ENCODE measurements around the gene B3GNT3. TPM values are rescaled to one million over a fixed set of nuclear protein-coding genes. Genes with fewer than 3 reads are reported as not detected.
"Not testable (repeated sequence)": the region's sequence is repeated elsewhere in the genome, so short reads cannot be mapped to it uniquely, and the experiment has no call there.

Gene B3GNT3
- total RNA-seq, 1 donor from 2014 or later, result 0.32 TPM

DNA sequence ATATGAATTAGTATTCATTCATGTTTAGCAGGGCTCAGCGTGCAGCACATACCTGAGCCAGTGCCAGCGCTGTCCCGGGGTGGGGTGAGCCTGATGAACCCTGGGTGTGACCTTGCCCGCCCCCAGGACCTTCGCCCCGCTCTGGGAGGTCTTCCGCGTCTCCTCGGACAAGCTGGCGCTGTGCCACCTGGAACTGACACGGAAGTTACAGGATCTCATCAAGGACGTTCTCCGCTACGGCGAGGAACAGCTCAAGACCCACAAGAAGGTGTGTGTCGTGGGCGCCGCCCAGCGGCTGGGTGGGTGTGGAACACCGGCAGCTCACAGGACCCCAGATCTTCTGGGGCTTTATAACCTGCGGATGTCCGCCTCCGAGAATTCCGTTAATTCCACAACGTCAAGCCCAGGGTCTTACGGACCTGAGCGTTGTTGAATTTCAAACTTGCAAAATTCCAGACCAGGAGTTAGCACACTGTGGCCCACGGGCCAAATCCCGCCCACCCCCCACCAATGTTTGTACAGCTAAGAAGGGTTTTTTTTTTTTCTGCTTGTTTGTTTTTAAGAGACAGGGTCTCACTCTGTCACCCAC lies 28.3 kb upstream of the B3GNT3 start:
- peak; percentile 94 for DNase-seq (ENCODE audit: low spot score)

DNA sequence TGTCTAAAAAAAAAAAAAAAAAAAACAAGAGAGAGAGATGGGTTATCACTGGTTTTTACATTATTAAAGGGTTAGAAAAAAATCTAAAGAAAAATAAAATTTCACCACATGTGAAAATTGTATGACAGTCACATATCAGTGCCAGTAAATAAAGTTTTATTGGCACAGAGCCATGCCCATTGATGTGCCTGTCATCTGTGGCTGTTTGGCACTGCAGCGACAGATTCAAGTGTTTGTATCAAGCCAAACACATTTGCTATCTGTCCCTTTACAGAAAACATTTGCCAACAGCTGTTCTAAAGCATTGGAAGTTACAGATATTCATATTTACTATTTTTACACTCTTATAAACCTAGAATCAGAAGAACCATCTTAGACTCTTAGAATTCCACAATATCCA lies 27.4 kb upstream of the B3GNT3 start:
- DNase-seq (ENCODE audit: low spot score), result no peak

DNA sequence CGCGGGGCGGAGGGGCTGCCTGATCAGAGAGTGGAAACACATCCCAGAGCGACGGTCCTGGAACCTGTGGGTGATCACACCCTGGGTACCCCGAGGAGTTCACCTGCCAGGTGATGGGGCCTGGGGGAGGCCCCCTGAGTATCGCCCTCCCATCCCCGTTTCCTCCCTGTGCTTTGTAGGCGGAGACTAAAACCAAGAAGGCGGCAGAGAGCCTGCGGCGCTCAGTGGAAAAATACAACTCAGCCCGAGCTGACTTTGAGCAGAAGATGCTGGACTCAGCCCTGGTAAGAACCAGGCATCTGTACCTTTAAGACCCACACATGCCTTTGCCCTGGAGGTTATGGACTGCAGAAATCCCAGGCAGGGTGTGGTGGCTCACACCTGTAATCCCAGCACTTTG lies 24.3 kb upstream of the B3GNT3 start:
- DNase-seq (ENCODE audit: low spot score), result no peak

DNA sequence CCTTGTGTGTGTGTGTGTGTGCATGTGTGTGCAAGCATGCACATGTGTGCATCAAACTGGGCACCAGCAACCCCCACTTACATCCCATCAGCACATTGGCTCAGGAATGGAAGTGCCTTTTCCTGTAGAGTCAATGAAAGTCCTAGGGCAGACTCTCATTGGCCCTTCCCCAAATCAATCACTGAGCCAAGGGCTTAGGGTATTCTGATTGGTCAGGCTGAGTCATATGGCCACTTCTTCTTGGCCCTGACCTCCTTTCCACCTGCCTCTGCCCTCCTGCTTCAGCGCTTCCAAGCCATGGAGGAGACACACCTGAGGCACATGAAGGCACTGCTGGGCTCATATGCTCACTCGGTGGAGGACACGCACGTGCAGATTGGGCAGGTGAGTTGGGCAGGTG lies 22.8 kb upstream of the B3GNT3 start:
- DNase-seq (ENCODE audit: low spot score), result no peak

DNA sequence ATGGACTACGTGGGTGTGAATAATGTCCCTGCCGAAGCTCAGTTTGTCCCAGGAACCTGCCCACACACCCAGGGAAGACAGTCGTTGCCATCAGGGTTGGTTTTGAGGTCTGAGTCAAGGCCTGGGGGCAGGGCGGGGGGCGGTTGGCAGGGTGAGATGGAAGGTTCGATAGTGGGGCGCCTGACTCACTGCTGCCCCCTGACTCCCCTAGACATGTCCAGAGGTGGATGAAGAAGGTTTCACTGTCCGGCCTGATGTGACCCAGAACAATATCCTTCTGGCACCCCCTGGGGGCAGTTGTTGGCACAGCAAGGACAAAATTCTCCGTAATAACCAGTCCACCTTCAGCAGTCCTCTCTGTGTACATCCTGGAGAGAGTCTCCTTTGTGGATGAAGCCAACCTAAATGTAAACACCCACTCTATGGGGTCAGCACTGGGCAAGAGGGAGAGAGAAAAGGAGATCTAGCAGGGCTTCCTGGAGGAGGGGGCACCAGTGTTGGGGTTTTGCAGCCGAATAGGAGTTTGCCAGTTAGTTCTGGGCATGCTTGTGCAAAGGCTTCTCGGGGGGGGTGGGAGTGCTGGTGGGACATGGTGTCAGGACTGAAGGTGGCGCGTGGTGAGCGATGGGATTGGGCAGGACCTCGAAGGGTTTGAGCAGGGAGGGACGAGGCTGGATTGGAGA lies 19.6 kb upstream of the B3GNT3 start:
- DNase-seq (ENCODE audit: low spot score), result no peak

DNA sequence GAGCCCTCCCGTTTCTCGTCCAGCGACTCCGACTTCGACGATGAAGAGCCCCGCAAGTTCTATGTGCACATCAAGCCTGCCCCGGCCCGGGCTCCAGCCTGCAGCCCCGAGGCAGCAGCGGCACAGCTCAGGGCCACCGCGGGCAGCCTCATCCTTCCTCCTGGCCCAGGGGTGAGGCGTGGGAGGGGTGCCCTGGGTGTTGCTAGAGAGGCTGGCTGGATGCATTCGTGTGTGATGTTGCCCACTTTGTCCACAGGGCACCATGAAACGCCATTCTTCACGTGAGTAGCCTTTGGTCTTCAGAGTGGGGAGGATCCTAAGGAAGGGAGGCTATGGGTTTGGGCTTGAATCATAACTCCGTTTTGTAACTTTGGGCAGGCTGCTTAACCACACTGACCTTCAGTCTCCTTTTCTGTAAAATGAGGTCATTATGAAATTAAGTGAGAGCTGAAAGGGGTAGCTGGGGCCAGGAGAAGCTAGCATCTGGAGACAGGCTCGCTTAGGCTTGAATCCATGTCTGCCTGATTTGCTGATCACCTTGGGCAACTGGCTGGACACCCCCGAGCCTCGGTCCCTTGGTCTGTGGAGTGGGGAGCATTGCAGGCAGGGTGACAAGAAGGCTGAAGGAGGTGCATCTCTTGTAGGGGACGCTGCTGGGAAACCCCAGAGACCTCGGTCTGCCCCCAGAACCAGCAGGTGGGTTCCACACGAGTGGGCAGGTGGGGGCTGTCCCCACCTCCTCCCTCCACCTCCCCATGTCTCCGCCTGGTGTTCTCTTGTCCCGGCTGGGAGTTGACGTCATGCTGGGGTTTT lies 18.7 kb upstream of the B3GNT3 start:
- DNase-seq (ENCODE audit: low spot score), result no peak

DNA sequence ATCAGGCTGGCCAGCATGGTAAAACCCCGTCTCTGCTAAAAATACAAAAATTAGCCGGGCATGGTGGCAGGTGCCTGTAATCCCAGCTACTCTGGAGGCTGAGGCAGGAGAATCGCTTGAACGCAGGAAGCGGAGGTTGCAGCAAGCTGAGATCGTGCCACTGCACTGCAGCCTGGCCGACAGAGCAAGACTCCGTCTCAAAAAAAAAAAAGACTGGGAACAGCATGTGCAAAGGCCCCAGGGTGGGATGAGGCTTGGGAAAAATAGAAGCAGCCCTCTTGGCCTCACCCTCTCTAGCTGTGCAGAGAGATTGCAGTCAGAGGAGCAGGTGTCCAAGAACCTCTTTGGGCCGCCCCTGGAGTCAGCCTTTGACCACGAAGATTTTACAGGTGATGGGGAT lies 17.1 kb upstream of the B3GNT3 start:
- DNase-seq (ENCODE audit: low spot score), result not testable (repeated sequence)

DNA sequence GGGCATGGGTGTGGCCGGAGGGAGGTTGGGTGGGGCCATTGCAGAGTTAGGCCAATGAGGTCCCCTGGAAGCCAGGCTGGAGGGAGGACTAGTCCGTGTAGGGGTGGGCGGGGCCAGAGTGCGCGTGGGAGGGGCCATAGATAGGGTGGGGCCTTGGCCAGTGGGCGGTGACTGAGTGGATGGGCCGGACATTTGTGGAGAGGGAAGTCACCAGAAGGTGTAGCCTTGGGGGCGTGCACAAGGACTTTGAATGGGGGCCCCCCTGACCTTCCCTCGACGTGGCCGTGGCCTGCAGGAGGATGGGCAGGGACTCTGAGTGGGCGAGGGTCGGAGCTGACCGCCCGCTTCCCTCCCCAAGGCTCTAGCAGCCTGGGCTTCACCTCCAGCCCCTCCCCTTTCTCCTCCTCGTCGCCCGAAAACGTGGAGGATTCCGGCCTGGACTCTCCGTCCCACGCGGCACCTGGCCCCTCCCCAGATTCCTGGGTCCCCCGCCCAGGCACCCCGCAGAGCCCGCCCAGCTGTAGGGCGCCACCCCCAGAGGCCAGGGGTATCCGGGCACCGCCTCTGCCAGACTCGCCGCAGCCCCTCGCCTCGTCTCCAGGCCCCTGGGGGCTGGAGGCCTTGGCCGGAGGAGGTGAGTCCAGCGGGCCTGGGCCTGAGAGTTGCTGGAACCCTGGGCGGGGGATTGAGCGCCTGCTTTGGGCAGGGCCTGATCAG lies 16.5 kb upstream of the B3GNT3 start:
- no peak for DNase-seq (ENCODE audit: low spot score)

DNA sequence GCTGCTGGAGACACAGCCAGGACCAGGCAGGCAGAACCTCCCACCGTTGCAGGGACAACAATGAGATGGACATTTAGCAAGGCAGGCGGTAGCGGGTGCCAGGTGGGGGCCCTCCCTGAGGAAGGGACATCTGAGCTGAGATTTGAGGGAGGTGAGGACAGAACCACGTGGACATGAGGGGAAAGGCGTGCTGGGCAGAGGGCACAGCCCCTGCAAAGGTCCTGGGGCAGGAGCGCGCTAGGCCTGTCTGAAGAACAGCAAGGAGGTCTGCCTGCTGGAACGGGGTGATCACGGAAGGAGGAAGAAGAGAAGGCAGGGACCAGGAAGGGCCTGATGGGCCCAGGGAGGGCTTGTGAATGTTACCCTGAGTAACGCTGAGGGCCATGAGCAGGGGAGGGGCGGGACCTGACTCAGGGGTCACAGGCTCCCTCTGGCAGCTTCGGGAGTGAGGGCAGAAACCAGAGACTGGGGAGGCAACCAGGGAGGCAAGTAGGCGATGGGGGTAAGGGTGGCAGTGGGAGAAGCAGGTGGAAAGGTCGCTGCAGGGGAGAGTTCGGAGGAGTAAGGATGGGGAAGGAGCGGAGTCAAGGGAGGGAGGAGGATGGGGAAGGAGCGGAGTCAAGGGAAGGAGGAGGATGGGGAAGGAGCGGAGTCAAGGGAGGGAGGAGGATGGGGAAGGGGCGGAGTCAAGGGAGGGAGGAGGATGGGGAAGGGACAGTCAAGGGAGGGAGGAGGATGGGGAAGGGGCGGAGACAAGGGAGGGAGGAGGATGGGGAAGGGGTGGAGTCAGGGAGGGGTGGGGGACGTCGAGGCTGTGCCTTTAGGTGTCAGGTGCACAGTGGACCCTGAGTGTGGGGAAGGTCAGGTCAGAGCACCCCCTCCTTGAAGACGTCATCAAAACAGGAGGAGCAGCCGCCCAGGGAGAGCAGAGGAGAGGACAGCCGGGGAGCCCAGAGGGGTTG lies 15.7 kb upstream of the B3GNT3 start:
- no peak for DNase-seq (ENCODE audit: low spot score)

DNA sequence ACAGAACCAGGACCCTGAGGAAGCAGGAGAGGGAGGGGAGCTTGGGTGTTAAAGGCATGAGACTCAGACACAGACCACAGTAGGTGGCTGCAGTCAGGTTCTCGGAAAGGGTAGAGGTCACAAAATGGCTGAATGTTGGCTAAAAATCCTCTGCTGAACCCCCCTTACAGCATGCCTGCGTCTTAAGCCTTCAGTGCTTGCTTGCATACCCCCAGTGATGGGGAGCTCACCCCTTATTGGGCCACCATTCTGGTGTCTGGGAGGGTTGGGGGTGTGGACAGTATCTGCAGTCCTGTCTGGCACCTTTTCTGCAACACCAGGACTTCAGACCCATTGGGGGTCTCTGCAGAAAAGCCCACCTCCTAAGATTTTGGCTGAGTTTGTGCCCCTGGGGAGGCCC lies 14.2 kb upstream of the B3GNT3 start:
- no peak for DNase-seq (ENCODE audit: low spot score)

DNA sequence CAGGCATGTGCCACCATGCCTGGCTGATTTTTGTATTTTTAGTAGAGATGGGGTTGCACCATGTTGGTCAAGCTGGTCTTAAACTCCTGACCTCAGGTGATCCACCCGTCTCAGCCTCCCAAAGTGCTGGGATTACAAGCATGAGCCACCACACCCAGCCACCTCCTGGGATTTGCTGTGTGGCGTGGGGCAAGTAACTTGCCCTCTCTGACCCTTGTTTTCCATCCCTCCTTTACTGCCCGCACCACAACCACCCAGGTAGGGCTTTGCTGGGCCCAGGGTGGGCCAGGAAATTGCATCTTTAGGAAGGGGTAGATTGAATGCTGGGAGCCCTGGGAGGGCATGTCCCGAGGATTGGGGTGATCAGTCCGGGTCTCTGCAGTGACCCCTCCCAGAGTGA lies 11.2 kb upstream of the B3GNT3 start:
- DNase-seq (ENCODE audit: low spot score), result not testable (repeated sequence)

DNA sequence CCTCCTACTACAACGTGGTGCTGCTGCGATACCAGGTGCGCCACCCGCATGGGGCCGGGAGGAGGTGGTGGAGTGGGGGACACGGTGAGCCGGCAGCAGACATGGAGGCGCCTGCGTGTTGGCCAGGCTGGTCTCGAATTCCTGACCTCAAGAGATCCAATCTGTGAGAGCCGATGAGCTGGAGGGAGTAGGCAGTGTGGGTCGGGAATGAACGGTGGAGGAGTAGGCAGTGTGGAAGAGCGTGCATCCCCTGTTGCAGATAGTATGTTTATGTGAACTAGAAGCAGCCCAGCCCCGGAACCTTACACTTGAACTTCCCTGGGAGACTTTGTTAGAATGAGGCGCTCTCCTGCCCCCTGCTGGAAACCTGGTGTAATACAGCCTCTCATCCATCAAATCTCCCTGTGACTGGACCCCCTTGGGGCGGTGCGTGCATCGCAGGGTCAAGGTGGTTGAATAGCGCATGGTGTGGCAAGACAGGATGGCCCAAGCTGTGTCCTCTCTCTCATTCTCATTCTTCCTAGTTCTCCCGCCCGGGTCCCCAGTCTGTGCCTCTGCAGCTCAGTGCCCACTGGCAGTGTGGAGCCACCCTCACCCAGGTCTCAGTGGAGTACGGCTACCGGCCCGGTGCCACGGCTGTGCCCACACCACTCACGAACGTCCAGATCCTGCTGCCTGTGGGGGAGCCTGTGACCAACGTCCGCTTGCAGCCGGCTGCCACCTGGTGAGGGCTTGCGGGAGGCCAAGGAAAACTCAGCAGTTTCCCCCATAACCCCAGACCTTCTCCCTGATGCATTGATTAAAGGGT lies 10.5 kb upstream of the B3GNT3 start:
- no peak for DNase-seq (ENCODE audit: low spot score)

DNA sequence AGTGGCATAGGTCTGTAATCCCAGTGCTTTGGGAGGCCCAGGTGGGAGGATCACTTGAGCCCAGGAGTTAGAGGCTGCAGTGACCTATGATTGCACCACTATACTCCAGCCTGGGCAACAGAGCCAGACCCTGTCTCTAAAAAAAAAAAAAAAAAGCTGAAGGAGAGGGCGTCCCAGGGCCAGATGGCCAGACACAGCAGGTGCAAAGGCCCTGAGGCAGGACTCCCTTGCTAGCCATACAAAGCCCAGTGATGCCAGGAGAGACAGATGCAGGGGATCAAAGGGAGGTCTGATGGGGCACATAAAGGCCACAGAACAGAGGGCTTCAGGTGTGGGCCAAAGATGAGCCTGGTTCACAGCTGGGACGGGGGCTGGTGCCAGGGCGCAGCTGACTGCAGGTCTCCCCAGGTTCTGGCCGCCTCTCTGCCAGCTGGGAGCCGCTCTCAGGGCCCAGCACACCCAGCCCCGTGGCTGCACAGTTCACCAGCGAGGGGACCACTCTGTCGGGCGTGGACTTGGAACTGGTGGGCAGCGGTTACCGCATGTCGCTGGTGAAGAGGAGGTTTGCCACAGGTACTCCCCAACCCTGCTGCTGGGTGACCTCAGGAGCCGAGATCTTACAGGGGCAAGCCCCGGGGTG lies 7.5 kb upstream of the B3GNT3 start:
- DNase-seq (ENCODE audit: low spot score), result no peak

DNA sequence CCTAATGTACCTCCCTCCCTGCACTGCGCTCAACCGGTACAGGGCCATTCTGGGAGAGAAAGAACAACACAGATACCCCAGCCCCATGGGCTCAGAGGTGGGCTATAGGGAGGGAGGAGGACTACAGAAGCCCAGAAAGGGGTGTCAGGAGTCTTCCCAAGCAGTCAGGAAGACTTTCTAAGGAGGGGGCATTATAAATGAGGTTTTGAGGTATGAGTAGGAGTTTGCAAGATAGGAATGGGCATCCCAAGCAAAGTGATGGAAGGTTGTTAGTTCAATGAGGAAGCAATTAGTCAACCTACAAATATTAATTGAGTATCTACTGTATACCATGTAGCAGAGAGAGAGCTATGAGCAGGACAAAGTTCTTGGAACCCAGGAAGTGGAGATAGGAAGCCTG lies 6.3 kb upstream of the B3GNT3 start:
- DNase-seq (ENCODE audit: low spot score), result no peak

DNA sequence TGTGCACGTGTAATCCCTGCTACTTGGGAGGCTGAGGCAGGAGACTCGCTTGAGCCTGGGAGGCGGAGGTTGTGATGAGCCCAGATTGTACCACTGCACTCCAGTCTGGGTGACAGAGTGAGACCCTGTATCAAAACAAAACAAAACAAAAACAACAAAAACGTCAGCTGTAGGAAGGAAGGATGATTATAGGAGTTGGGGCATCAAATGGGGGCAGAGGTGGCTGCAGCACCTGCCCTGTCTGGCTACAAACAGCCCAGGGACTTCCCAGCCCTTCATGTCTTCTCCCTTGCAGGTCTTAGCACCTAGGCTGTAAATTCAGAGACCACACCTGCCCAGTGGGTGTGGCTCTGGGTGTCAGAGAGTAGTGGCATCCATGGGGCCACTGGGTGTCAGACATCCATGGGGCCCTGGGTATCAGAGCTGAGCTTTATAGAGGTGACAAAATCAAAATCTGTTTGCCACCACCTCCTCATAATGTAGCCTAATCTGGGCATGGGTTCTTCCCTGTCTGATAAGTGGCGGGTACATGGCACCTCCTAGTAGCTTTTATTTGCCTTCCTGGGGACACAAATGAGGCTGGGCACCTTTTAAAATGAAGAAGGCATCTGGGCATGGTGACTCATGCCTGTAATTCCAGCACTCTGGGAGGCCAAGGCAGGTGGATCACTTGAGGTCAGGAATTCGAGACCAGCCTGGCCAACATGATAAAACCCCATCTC lies 4.7 kb upstream of the B3GNT3 start:
- no peak for DNase-seq (ENCODE audit: low spot score)

DNA sequence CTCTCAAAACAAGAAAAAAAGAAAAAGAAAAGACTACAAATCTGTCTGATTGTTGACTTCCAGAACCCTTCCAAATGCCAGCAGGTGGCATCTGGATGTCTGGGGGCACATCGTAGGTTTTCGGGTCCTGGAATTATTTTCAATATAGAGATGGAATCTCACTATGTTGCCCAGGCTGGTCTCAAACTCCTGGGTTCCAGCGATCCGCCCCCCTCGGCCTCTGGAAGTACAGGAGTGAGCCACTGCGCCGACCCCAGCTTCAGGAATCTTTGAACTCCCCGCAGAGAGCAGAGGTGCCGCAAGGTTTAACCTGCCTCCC lies 567 bp upstream of the B3GNT3 start:
- DNase-seq (ENCODE audit: low spot score), result no peak

DNA sequence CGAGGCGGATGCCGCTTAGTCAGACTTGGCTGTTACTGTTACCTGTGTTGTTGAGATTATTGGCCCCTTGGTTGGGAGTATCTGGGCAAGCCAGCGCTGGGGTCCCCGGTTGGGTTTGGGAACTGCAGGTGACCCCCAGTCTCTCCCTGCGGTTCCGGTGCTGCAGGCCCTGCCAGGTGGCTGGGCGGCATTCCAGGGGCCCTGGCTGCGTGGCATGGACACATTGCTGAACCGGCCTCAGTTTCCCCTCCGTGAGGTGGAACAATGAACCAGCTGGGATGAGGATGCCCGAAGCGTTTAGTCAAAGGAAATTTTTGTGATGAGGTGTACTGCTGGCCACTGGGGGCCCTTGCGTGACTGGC lies 538 bp downstream of the B3GNT3 start:
- no peak for DNase-seq (ENCODE audit: low spot score)

DNA sequence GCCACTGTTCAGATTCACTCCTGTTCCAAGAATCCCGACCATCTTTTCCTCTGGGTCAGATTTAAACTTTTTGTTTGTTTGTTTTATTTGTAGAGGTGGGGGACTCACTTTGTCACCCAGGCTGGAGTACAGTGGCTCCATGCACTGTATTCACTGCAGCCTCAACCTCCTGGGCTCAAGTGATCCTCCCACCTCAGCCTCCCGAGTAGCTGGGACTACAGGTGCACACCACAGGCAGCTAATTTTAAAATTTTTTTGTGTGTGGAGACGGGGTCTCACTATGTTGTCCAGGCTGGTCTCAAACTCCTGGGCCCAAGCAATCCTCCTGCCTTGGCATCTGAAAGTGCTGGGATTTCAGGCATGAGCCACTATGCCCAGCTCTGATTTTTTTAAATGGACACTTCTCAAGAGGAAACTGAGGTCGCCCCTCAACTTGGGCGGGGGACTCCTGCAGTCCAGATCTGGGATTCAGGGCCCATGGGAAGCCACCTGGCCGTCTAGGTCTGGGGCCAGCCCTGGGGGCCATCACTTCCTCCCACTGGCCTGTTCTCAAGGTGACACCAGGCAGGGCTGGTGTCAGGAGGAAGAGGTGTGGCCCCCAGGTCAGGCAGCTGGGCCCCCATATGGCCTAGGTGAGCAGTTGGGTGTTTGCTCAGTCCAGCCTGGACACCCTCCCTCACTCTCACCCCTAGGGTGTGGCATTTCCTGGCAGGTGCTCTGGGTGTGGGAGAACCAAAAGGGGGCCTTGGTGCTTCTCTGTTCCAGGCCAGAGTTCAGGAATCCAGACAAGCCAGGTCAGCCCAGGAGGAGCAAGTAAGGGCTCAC lies 1.3 kb downstream of the B3GNT3 start:
- no peak for DNase-seq (ENCODE audit: low spot score)

Data from mesenteric fat pad (tissue), 1 donor.